GM06990 (cell line): ENCODE results near the gene CEACAM19.
"Not testable (repeated sequence)": the region's sequence is repeated elsewhere in the genome, so short reads cannot be mapped to it uniquely, and the experiment has no call there.

ENCODE experiments used
- DNase-seq: peaks from one replicate; pipeline ENCODE4 v3.0.0-alpha.2; 2011; ENCODE audit not compliant: insufficient read length; ENCODE audit errors: extremely low read depth
- H3K27me3 ChIP-seq: replicated peaks from 2 replicates; pipeline ENCODE4 v1.6.0; 2011; ENCODE audit warnings: low read length; ENCODE audit not compliant: control insufficient read depth, insufficient read depth
- H3K36me3 ChIP-seq: 2 replicates; pipeline ENCODE4 v1.5.1; 2011; ENCODE audit warnings: low read length; ENCODE audit not compliant: control insufficient read depth, insufficient read depth
- H3K4me3 ChIP-seq: replicated peaks from 2 replicates; pipeline ENCODE4 v1.5.1; 2011; ENCODE audit warnings: low read depth, mild to moderate bottlenecking, control low read depth, low read length
- CTCF ChIP-seq: IDR thresholded peaks from 2 replicates; pipeline ENCODE4 v1.5.1; 2011; ENCODE audit warnings: low read length, control low read depth, mild to moderate bottlenecking, inconsistent platforms; ENCODE audit not compliant: insufficient read depth, poor library complexity, severe bottlenecking

Gene CEACAM19

GRCh38 chr19:44664976-44665375, 6.3 kb upstream of the CEACAM19 start:
- DNase-seq: no peak
- Histone ChIP-seq H3K27me3 (no peaks in the 10 kb centered on the region), H3K36me3 (no peaks in the 10 kb centered on the region; the same call in 1 of the 2 replicates), H3K4me3 (no peak overlapping the region)
- TF ChIP-seq CTCF: no peak

GRCh38 chr19:44666852-44667556, 4.3 kb upstream of the CEACAM19 start:
- no peak for TF ChIP-seq CTCF
- DNase-seq: no peak
- H3K36me3 ChIP-seq: no peaks in the 10 kb centered on the region; the same call in 1 of the 2 replicates
- no peaks in the 10 kb centered on the region for H3K27me3 ChIP-seq
- H3K4me3 ChIP-seq: no peak overlapping the region

- H3K36me3 ChIP-seq: no peaks in the 10 kb centered on the region
- no peak for DNase-seq
- no peak overlapping the region for H3K4me3 ChIP-seq
- no peak for TF ChIP-seq CTCF
- no peaks in the 10 kb centered on the region for H3K27me3 ChIP-seq
These were observed 2.1 kb upstream of the CEACAM19 start for GRCh38 chr19:44668985-44669764.

- not testable (repeated sequence) for H3K4me3 ChIP-seq, DNase-seq, H3K36me3 ChIP-seq, H3K27me3 ChIP-seq
These were observed 1.3 kb upstream of the CEACAM19 start for GRCh38 chr19:44670027-44670426.

- no peak for TF ChIP-seq CTCF
- H3K4me3 ChIP-seq: no peak overlapping the region
- DNase-seq: no peak
- no peaks in the 10 kb centered on the region for H3K36me3 ChIP-seq
- no peaks in the 10 kb centered on the region for H3K27me3 ChIP-seq
These were observed 944 bp downstream of the CEACAM19 start for GRCh38 chr19:44672226-44672625.

- DNase-seq: no peak
- no peak for TF ChIP-seq CTCF
- H3K4me3 ChIP-seq: no peak overlapping the region
- no peaks in the 10 kb centered on the region for H3K27me3 ChIP-seq
- H3K36me3 ChIP-seq: no peaks in the 10 kb centered on the region
These were observed 2.2 kb downstream of the CEACAM19 start for GRCh38 chr19:44673510-44673909.
